Coronary artery (tissue), 2 donors: ENCODE data around the gene TMC7.

Source experiments
- DNase-seq: peaks from one replicate; pipeline ENCODE4 v3.0.0-alpha.2; 2017; ENCODE audit warnings: low spot score
- H3K27ac ChIP-seq, 2 donors: fragments of 200-600 bp; sonication (generic); one replicate each; pipeline ENCODE4 v1.5.1; 2016 to 2019
- H3K4me3 ChIP-seq: fragments of 200-600 bp; sonication (generic); 2 replicates; pipeline ENCODE4 v1.5.1; 2016; ENCODE audit warnings: mild to moderate bottlenecking, moderate library complexity
- CTCF ChIP-seq: fragments of 200-600 bp; sonication (generic); IDR thresholded peaks from one replicate; pipeline ENCODE4 v1.5.1; 2019; ENCODE audit warnings: antibody characterized with exemption

Gene TMC7

GRCh38 chr16:19068237-19068815, 84.6 kb downstream of the TMC7 start:
- DNase-seq = no peak

GRCh38 chr16:19071811-19072777, 88.4 kb downstream of the TMC7 start:
- Histone ChIP-seq H3K4me3 (no peak overlapping the region), H3K27ac (no peak overlapping the region)
- no peak for DNase-seq
- TF ChIP-seq CTCF = peak; percentile 36

More at GRCh38 chr16:19068237-19068815, 84.6 kb downstream of the TMC7 start:
- Histone ChIP-seq H3K27ac (peak overlapping the region; percentile 93 to 96), H3K4me3 (peak overlapping the region; percentile 77)
- no peak for TF ChIP-seq CTCF

GRCh38 chr16:19073344-19073743, 89.6 kb downstream of the TMC7 start:
- Histone ChIP-seq H3K4me3 (no peak overlapping the region), H3K27ac (no peak overlapping the region)
- TF ChIP-seq CTCF = no peak
- no peak for DNase-seq

GRCh38 chr16:19073863-19074262, 90.1 kb downstream of the TMC7 start:
- no peak for DNase-seq
- TF ChIP-seq CTCF = no peak
- no peak overlapping the region for H3K27ac ChIP-seq
- H3K4me3 ChIP-seq = no peak overlapping the region

GRCh38 chr16:19075511-19075910, 91.8 kb downstream of the TMC7 start:
- H3K4me3 ChIP-seq = no peak overlapping the region
- DNase-seq = no peak
- no peak overlapping the region for H3K27ac ChIP-seq
- TF ChIP-seq CTCF = no peak

GRCh38 chr16:19077879-19078278, 94.1 kb downstream of the TMC7 start:
- no peak overlapping the region for H3K27ac ChIP-seq
- no peak for TF ChIP-seq CTCF
- no peak overlapping the region for H3K4me3 ChIP-seq
- DNase-seq = no peak
